Natural killer cell treated with Interleukin-12 subunit alpha and Interleukin-12 subunit beta and Interleukin-15 and Interleukin-18, amount 100 ng/mL, for 72 hours (primary cell): ENCODE results near the gene SMAD7. TPM values are rescaled to one million over a fixed set of nuclear protein-coding genes. Genes with fewer than 3 reads are reported as not detected.

Source experiments
- ATAC-seq, 2 donors: fragments of 150-1000 bp; cut with Tn5 transposase in 1 of 2; sonication (Bioruptor Pico), chemical (Tn5 transposase) in 1 of 2; 2 replicates each; pipeline ENCODE4 v1.10.0; 2021
- DNase-seq: peaks from one replicate; pipeline ENCODE4 v3.0.0; 2022; ENCODE audit warnings: low spot score
- H3K27ac Mint-ChIP-seq, 2 donors: 1 replicate in 1 of 2; 2 replicates in 1 of 2; pipeline ENCODE4 v1.8.0; 2022; ENCODE audit warnings: mixed read lengths in 2 of 2, mild to moderate bottlenecking in 1 of 2, moderate library complexity in 1 of 2
- H3K27me3 Mint-ChIP-seq, 2 donors: 1 replicate in 1 of 2; 2 replicates in 1 of 2; pipeline ENCODE4 v1.8.0; 2022; ENCODE audit warnings: mixed read lengths in 2 of 2
- H3K36me3 Mint-ChIP-seq: one replicate; pipeline ENCODE4 v1.8.0; 2022; ENCODE audit warnings: mixed read lengths
- H3K4me1 Mint-ChIP-seq, 2 donors: 1 replicate in 1 of 2; 2 replicates in 1 of 2; pipeline ENCODE4 v1.8.0; 2022; ENCODE audit warnings: low read depth in 2 of 2, mixed read lengths in 2 of 2, mild to moderate bottlenecking in 1 of 2
- H3K4me3 Mint-ChIP-seq: one replicate; pipeline ENCODE4 v1.8.0; 2022; ENCODE audit warnings: mixed read lengths
- H3K9me3 Mint-ChIP-seq: 2 replicates; pipeline ENCODE4 v1.8.0; 2022; ENCODE audit warnings: mixed read lengths
- total RNA-seq, 2 donors: library from RNA; stranded (reverse); gene quantifications; one replicate each; pipeline ENCODE4 v1.2.3, GENCODE V29; 2022

SMAD7 gene
- total RNA-seq, 2 donors from 2014 or later, result 49.1 to 85.8 TPM

GRCh38 chr18:48922226-48922800, 28.5 kb downstream of the SMAD7 start:
- H3K36me3 Mint-ChIP-seq, result peaks cover 17% of the 10 kb centered on the region
- no peaks in the 10 kb centered on the region for H3K9me3 Mint-ChIP-seq
- peaks cover 69 to 73% of the 10 kb centered on the region in 2 donors for H3K4me1 Mint-ChIP-seq
- ATAC-seq, result no peak
- no peaks in the 10 kb centered on the region for H3K27me3 Mint-ChIP-seq
- H3K4me3 Mint-ChIP-seq, result peak overlapping the region; percentile 84
- no peak for DNase-seq
- peak overlapping the region; percentile 93 to 96 for H3K27ac Mint-ChIP-seq

GRCh38 chr18:48921305-48922225, 29.2 kb downstream of the SMAD7 start:
- Mint-ChIP-seq H3K4me3 (no peak overlapping the region), H3K27me3 (no peaks in the 10 kb centered on the region), H3K9me3 (no peaks in the 10 kb centered on the region), H3K27ac (peak overlapping the region; percentile 93 to 96), H3K4me1 (peaks cover 67 to 72% of the 10 kb centered on the region in 2 donors), H3K36me3 (peaks cover 17% of the 10 kb centered on the region)
- DNase-seq, result no peak
- ATAC-seq, result no peak

- peak; percentile 48 for DNase-seq
- H3K4me1 Mint-ChIP-seq, result peaks cover 68 to 75% of the 10 kb centered on the region in 2 donors
- no peak for ATAC-seq
Observed at GRCh38 chr18:48920408-48921038, 30.2 kb downstream of the SMAD7 start.

GRCh38 chr18:48919547-48919946, 31.2 kb downstream of the SMAD7 start:
- no peaks in the 10 kb centered on the region for H3K9me3 Mint-ChIP-seq
- ATAC-seq (no peak), DNase-seq (no peak)
- H3K4me1 Mint-ChIP-seq, result peaks cover 63 to 72% of the 10 kb centered on the region in 2 donors
- no peak overlapping the region for H3K4me3 Mint-ChIP-seq
- no peaks in the 10 kb centered on the region for H3K27me3 Mint-ChIP-seq
- H3K27ac Mint-ChIP-seq, result peak overlapping the region; percentile 37 to 96
- H3K36me3 Mint-ChIP-seq, result peaks cover 17% of the 10 kb centered on the region

More at GRCh38 chr18:48920408-48921038, 30.2 kb downstream of the SMAD7 start:
- Mint-ChIP-seq H3K9me3 (no peaks in the 10 kb centered on the region), H3K27me3 (no peaks in the 10 kb centered on the region), H3K4me3 (no peak overlapping the region), H3K36me3 (peaks cover 17% of the 10 kb centered on the region), H3K27ac (peak overlapping the region; percentile 93 to 96)

GRCh38 chr18:48918660-48919456, 31.9 kb downstream of the SMAD7 start:
- Mint-ChIP-seq H3K36me3 (peaks cover 17% of the 10 kb centered on the region), H3K9me3 (no peaks in the 10 kb centered on the region), H3K4me3 (no peak overlapping the region), H3K27me3 (no peaks in the 10 kb centered on the region), H3K27ac (peak overlapping the region; percentile 37 to 96), H3K4me1 (peaks cover 56 to 73% of the 10 kb centered on the region in 2 donors)
- DNase-seq (peak; percentile 49), ATAC-seq (no peak)

- Mint-ChIP-seq H3K4me3 (no peak overlapping the region), H3K4me1 (peaks cover 53 to 68% of the 10 kb centered on the region in 2 donors), H3K27me3 (no peaks in the 10 kb centered on the region), H3K36me3 (peaks cover 17% of the 10 kb centered on the region), H3K27ac (peak overlapping the region in 1 of 2 donors; percentile 87), H3K9me3 (no peaks in the 10 kb centered on the region)
- no peak for ATAC-seq
- DNase-seq, result peak; percentile 31
Observed at GRCh38 chr18:48917579-48918517, 32.9 kb downstream of the SMAD7 start.

GRCh38 chr18:48915626-48916425, 34.9 kb downstream of the SMAD7 start:
- H3K27ac Mint-ChIP-seq, result peak overlapping the region; percentile 56 to 87
- DNase-seq (peak; percentile 58), ATAC-seq (peak in 1 of 2 donors; percentile 50)
- H3K4me1 Mint-ChIP-seq, result peaks cover 42 to 53% of the 10 kb centered on the region in 2 donors
- H3K36me3 Mint-ChIP-seq, result peaks cover 13% of the 10 kb centered on the region
- H3K27me3 Mint-ChIP-seq, result no peaks in the 10 kb centered on the region
- no peak overlapping the region for H3K4me3 Mint-ChIP-seq
- no peaks in the 10 kb centered on the region for H3K9me3 Mint-ChIP-seq

- peaks cover 5% of the 10 kb centered on the region for H3K36me3 Mint-ChIP-seq
- peak; percentile 55 for DNase-seq
- no peak overlapping the region for H3K4me3 Mint-ChIP-seq
- peaks cover 35 to 49% of the 10 kb centered on the region in 2 donors for H3K4me1 Mint-ChIP-seq
- H3K27ac Mint-ChIP-seq, result peak overlapping the region in 1 of 2 donors; percentile 87
- ATAC-seq, result no peak
- no peaks in the 10 kb centered on the region for H3K27me3 Mint-ChIP-seq
- H3K9me3 Mint-ChIP-seq, result no peaks in the 10 kb centered on the region
Observed at GRCh38 chr18:48914581-48915251, 36.0 kb downstream of the SMAD7 start.

GRCh38 chr18:48913775-48914174, 37.0 kb downstream of the SMAD7 start:
- H3K4me3 Mint-ChIP-seq, result no peak overlapping the region
- H3K27me3 Mint-ChIP-seq, result no peaks in the 10 kb centered on the region
- no peak for DNase-seq
- no peaks in the 10 kb centered on the region for H3K36me3 Mint-ChIP-seq
- peaks cover 39 to 51% of the 10 kb centered on the region in 2 donors for H3K4me1 Mint-ChIP-seq
- H3K27ac Mint-ChIP-seq, result peak overlapping the region in 1 of 2 donors; percentile 73
- ATAC-seq, result no peak
- no peaks in the 10 kb centered on the region for H3K9me3 Mint-ChIP-seq

GRCh38 chr18:48913201-48913600, 37.6 kb downstream of the SMAD7 start:
- no peaks in the 10 kb centered on the region for H3K36me3 Mint-ChIP-seq
- H3K27me3 Mint-ChIP-seq, result no peaks in the 10 kb centered on the region
- H3K4me1 Mint-ChIP-seq, result peaks cover 40 to 51% of the 10 kb centered on the region in 2 donors
- H3K9me3 Mint-ChIP-seq, result no peaks in the 10 kb centered on the region
- ATAC-seq (peak; percentile 60), DNase-seq (peak; percentile 50)
- H3K27ac Mint-ChIP-seq, result peak overlapping the region; percentile 26 to 73
- H3K4me3 Mint-ChIP-seq, result no peak overlapping the region

GRCh38 chr18:48910972-48911545, 39.7 kb downstream of the SMAD7 start:
- no peaks in the 10 kb centered on the region for H3K9me3 Mint-ChIP-seq
- peak overlapping the region in 1 of 2 donors; percentile 56 for H3K27ac Mint-ChIP-seq
- peaks cover 30 to 34% of the 10 kb centered on the region in 2 donors for H3K4me1 Mint-ChIP-seq
- H3K36me3 Mint-ChIP-seq, result no peaks in the 10 kb centered on the region
- ATAC-seq (no peak), DNase-seq (no peak)
- no peak overlapping the region for H3K4me3 Mint-ChIP-seq
- H3K27me3 Mint-ChIP-seq, result no peaks in the 10 kb centered on the region
